ENCODE data around the gene SYTL2.

- TF ChIP-seq CTCF (IDR thresholded peaks at IDR 0.05) (no peak), POLR2AphosphoS5 (IDR thresholded peaks at IDR 0.05; ENCODE audit: insufficient read depth in 1 of 2, low read depth in 1 of 2) (no peak)
These were observed 59.2 kb downstream of the SYTL2 start for GRCh38 chr11:85751724-85752123.

Data from vagina (tissue), 2 donors.